ENCODE measurements around the gene SMIM1. TPM values are rescaled to one million over a fixed set of nuclear protein-coding genes. Genes with fewer than 3 reads are reported as not detected.

Gene SMIM1
- polyA plus RNA-seq, 2 of the 4 experiments (the other 2 are of a cell fraction): 0.67 to 1.1 TPM

GRCh38 chr1:3740042-3740441, 32.5 kb upstream of the SMIM1 start:
- no peak overlapping the region for H3K27ac ChIP-seq
- H3K9me3 ChIP-seq: no peaks in the 10 kb centered on the region
- H3K4me1 ChIP-seq: no peaks in the 10 kb centered on the region
- DNase-seq (ENCODE audit: low read depth in 1 of 2, low spot score in 1 of 2) (no peak), FAIRE-seq (no peak), ATAC-seq (no peak)
- TF ChIP-seq GATA3 (IDR thresholded peaks at IDR 0.05; ENCODE audit: borderline replicate concordance) (no peak), CHD4 (IDR thresholded peaks at IDR 0.05; ENCODE audit: borderline replicate concordance) (no peak), HMGXB4 (CRISPR knock-in tag; IDR thresholded peaks at IDR 0.05; ENCODE audit: borderline replicate concordance) (no peak), EP300 (IDR thresholded peaks at IDR 0.05) (no peak), RFX5 (IDR thresholded peaks at IDR 0.05) (no peak), RNF2 (IDR thresholded peaks at IDR 0.05; ENCODE audit: borderline replicate concordance, low read depth) (no peak), BHLHE40 (IDR thresholded peaks at IDR 0.05; ENCODE audit: low read depth, low read length) (no peak), USF2 (IDR thresholded peaks at IDR 0.05) (no peak)
- no peak overlapping the region for H3K4me3 ChIP-seq
- 95% methylated on average over 4 of the region's 9 CpGs for whole genome bisulfite sequencing (ENCODE audit: missing lambda C conversion rate)
- ChIA-PET POLR2A (interaction anchor here (0.6 kb wide), 1 partner anchor 73 kb away, joined by 3 read pairs; no protein-coding TSS in a partner anchor), CTCF (interaction anchor here (2.0 kb wide), 1 partner anchor 15 kb away, joined by 7 read pairs; no protein-coding TSS in a partner anchor)
- H3K4me2 ChIP-seq: no peak overlapping the region

GRCh38 chr1:3740752-3741151, 31.8 kb upstream of the SMIM1 start:
- ChIA-PET POLR2A (no interaction called here), CTCF (interaction anchor here (2.0 kb wide), 1 partner anchor 16 kb away, joined by 7 read pairs; no protein-coding TSS in a partner anchor)
- no peak for DNase-seq (ENCODE audit: low read depth in 1 of 2, low spot score in 1 of 2)
- FAIRE-seq: no peak
- Histone ChIP-seq H3K4me1 (no peaks in the 10 kb centered on the region), H3K27ac (no peak overlapping the region), H3K4me3 (no peak overlapping the region), H3K4me2 (no peak overlapping the region), H3K9me3 (no peaks in the 10 kb centered on the region)
- TF ChIP-seq BHLHE40 (IDR thresholded peaks at IDR 0.05; ENCODE audit: low read depth, low read length): no peak
- no peak for TF ChIP-seq CHD2 (IDR thresholded peaks at IDR 0.05; ENCODE audit: low read length, partially characterized antibody)
- TF ChIP-seq BCL3 (IDR thresholded peaks at IDR 0.05): no peak
- TF ChIP-seq NR3C1 (IDR thresholded peaks at IDR 0.05): no peak
- no peak for TF ChIP-seq ZFP36 (IDR thresholded peaks at IDR 0.05; ENCODE audit: borderline replicate concordance, partially characterized antibody)
- TF ChIP-seq HOXA7 (CRISPR knock-in tag; IDR thresholded peaks at IDR 0.05): no peak
- no peak for TF ChIP-seq USF2 (IDR thresholded peaks at IDR 0.05)
- TF ChIP-seq RAD21 (conservative IDR thresholded peaks at IDR 0.05 in 1 of 2, IDR thresholded peaks at IDR 0.05 in 1 of 2): no peak
- no peak for TF ChIP-seq MYC (IDR thresholded peaks at IDR 0.05; ENCODE audit: borderline replicate concordance, low read length)
- 88% methylated on average over 7 of the region's 13 CpGs for WGBS (ENCODE audit: missing lambda C conversion rate)
- no peak for ATAC-seq

GRCh38 chr1:3741566-3742438, 30.7 kb upstream of the SMIM1 start:
- Histone ChIP-seq H3K4me1 (no peaks in the 10 kb centered on the region), H3K4me2 (no peak overlapping the region), H3K27ac (no peak overlapping the region), H3K4me3 (no peak overlapping the region), H3K9me3 (no peaks in the 10 kb centered on the region)
- ChIA-PET POLR2A (no interaction called here), CTCF (no interaction called here)
- TF ChIP-seq CTCF (IDR thresholded peaks at IDR 0.05): no peak
- TF ChIP-seq ZC3H11A (IDR thresholded peaks at IDR 0.05): no peak
- no peak for ATAC-seq
- 93% methylated on average over 19 of the region's 22 CpGs for WGBS (ENCODE audit: missing lambda C conversion rate)
- FAIRE-seq: no peak
- no peak for DNase-seq (ENCODE audit: low read depth in 1 of 2, low spot score in 1 of 2)
